ENCODE results near the gene PPME1.

DNA sequence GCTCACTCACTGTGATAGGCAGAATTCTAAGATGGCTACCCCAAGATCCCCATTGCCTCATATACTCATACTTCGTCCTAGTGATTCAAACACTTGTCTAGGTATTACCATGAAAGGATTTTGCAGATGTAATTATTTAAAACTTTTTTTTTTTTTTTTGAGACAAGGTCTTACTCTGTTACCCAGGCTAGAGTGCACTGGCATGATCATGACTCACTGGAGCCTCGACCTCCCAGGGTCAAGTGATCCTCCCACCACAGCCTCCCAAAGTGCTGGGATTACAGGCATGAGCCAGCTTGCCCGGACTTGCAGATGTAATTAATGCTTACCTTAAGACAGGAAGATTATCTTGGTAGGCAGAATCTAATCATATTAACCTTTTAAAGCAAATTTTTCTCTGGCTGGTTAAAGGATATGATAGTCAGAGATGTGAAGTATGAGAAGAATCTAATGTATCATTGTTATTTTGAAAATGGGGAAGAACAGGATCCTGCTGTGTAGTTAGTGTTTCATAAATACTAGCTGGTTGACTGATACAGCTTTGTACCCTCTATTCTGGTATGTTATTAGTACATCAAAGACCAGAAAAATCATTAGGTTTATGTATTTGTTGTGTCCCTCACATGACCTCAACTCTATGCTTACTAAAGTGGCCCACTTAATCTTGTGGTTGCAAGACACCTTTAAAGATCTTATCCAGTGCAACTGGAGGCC lies 35.8 kb upstream of the PPME1 start:
- TF ChIP-seq, protein P1, sequence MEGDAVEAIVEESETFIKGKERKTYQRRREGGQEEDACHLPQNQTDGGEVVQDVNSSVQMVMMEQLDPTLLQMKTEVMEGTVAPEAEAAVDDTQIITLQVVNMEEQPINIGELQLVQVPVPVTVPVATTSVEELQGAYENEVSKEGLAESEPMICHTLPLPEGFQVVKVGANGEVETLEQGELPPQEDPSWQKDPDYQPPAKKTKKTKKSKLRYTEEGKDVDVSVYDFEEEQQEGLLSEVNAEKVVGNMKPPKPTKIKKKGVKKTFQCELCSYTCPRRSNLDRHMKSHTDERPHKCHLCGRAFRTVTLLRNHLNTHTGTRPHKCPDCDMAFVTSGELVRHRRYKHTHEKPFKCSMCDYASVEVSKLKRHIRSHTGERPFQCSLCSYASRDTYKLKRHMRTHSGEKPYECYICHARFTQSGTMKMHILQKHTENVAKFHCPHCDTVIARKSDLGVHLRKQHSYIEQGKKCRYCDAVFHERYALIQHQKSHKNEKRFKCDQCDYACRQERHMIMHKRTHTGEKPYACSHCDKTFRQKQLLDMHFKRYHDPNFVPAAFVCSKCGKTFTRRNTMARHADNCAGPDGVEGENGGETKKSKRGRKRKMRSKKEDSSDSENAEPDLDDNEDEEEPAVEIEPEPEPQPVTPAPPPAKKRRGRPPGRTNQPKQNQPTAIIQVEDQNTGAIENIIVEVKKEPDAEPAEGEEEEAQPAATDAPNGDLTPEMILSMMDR (IDR thresholded peaks at IDR 0.05) = no peak
- TF ChIP-seq POLR2AphosphoS5 (IDR thresholded peaks at IDR 0.05) = no peak
